Epithelial cell of proximal tubule (primary cell): ENCODE measurements around the gene HK1. TPM values are rescaled to one million over a fixed set of nuclear protein-coding genes. Genes with fewer than 3 reads are reported as not detected.

Source experiments
- DNase-seq: peaks from one replicate; pipeline ENCODE4 v3.0.0-alpha.2; 2011; ENCODE audit warnings: low read depth
- H3K4me3 ChIP-seq: 2 replicates; pipeline ENCODE4 v1.5.1; 2011; ENCODE audit warnings: low read depth, mild to moderate bottlenecking, low read length
- total RNA-seq: library from RNA; depleted of rRNA; stranded (reverse); fragments of >200 nt; gene quantifications from 2 replicates; pipeline ENCODE4 v1.2.3, GENCODE V29; 2015
- TF ChIP-seq, protein P1 (sequence below): conservative IDR thresholded peaks from 2 replicates; pipeline ENCODE4 v1.5.1; 2012; ENCODE audit warnings: low read depth, mild to moderate bottlenecking, low read length

HK1 gene
- total RNA-seq, 1 donor from 2014 or later = 84.4 TPM

DNA sequence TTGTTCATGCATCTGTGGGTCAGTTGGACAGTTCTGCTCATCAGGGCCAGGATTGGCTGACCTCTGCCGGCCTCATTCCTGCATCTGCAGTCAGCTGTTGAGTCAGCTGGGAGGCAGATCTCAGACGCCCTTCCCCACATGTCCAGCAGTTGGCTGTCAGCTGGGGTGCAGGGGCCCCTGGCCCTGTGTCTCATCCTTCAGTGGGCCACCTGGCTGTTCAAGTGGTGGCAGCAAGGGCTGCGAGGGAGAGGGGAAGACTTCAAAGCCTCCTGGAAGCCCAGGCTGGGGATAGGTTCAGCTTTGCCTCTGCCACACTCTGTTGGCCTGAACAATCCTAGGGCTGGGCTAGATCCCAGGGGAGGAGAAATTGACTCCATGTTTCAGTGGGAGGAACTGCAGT lies 105.3 kb downstream of the HK1 start:
- H3K4me3 ChIP-seq = no peak overlapping the region
- DNase-seq = no peak
- TF ChIP-seq, protein P1, sequence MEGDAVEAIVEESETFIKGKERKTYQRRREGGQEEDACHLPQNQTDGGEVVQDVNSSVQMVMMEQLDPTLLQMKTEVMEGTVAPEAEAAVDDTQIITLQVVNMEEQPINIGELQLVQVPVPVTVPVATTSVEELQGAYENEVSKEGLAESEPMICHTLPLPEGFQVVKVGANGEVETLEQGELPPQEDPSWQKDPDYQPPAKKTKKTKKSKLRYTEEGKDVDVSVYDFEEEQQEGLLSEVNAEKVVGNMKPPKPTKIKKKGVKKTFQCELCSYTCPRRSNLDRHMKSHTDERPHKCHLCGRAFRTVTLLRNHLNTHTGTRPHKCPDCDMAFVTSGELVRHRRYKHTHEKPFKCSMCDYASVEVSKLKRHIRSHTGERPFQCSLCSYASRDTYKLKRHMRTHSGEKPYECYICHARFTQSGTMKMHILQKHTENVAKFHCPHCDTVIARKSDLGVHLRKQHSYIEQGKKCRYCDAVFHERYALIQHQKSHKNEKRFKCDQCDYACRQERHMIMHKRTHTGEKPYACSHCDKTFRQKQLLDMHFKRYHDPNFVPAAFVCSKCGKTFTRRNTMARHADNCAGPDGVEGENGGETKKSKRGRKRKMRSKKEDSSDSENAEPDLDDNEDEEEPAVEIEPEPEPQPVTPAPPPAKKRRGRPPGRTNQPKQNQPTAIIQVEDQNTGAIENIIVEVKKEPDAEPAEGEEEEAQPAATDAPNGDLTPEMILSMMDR = peak; percentile 15

DNA sequence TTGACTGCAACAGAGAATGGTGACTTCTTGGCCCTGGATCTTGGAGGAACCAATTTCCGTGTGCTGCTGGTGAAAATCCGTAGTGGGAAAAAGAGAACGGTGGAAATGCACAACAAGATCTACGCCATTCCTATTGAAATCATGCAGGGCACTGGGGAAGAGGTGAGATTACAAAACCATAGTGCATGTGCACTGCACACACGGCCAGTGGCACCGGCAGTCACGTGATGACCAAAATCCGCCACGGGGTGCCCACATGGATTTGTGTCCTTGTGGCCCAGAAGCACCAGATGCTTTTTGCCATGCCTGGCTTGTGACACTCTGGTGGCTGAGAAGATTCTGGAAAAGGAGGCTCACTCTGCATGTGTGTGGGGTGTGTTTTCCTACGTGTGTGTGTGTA lies 106.0 kb downstream of the HK1 start:
- TF ChIP-seq, protein P1 = no peak
- no peak for DNase-seq
- no peak overlapping the region for H3K4me3 ChIP-seq

DNA sequence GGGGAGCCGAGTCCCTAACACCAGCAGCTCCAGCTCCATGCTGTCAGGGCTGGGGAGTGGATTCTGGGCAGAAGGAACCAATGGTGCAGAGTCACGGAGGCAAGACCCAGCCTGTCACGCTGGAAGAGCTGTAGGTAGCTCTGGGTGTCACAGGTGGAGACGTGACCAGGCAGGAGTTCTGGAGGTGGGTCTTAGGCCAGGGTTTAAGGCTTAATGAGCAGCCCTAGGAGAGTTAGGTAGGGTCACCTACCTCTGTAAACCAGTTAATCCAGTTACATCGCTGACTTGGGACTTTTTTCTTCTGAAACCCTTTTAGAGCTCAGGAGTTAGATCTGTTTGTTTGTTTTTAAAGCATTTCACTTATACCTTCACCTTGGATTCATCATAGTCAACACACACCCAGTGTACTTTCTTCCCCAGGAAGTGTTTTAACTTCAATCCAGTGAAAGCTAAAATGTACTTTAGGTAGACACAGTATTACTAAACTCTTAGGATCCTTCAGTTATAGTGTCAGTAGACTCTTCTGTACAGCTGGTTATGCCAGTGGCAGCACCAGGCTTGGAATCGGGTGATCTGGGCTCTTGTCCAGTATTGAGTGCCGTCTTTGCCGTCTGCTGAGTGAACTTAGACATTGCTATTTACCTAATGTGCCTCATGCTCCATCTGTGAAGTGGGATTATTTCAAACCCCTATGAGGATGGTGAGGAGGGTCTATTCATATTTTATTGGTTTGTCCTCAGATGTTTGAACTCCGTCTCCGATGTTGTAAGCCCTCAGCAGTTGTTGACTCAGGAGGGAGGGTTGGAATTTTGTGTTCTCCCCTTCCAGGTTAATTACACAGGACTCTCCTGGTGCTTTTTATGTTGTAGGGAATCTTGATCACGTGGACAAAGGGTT lies 107.4 kb downstream of the HK1 start:
- DNase-seq = no peak
- H3K4me3 ChIP-seq = no peak overlapping the region
- TF ChIP-seq, protein P1 = no peak

DNA sequence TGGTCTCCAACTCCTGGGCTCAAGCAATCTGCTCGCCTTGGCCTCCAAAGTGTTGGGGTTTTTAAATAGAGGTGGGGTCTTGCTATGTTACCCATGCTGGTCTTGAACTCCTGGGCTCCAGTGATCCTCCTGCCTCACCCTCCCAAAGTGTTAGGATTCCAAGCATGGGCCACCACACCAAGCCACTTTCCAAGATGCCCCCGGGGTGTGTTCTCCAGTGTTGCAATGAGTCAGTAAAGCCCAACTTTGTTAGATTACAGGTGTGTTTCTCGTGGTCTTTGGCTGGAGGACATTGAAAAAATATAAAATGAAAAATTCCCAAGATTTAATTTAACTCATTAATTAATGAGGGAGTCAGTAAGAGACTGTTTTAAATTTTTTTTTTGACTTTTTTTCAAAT lies 109.2 kb downstream of the HK1 start:
- no peak overlapping the region for H3K4me3 ChIP-seq
- TF ChIP-seq, protein P1 = no peak
- no peak for DNase-seq

GRCh38 chr10:69388488-69388887 lies 110.2 kb downstream of the HK1 start:
- no peak overlapping the region for H3K4me3 ChIP-seq
- no peak for DNase-seq
- TF ChIP-seq, protein P1 = no peak

- TF ChIP-seq, protein P1 = no peak
- no peak overlapping the region for H3K4me3 ChIP-seq
- DNase-seq = no peak
Observed at GRCh38 chr10:69389827-69390490, 111.7 kb downstream of the HK1 start.

DNA sequence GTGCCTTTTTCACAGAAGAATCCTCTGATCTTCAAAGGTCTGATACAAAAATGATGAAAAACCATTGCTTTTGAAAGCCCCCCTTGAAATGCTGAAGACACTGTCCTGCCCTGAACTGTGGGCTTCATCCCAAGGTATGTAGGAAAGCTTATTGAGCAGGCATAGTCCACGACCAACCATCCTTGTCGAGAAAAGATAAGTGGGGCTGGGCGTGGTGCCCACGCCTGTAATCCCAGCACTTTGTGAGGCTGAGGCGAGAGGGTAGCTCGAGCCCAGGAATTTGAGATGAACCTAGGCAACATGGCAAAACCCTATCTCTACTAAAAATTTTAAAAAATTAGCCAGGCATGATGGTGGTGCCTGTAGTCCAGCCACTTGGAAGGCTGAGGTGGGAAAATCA lies 112.9 kb downstream of the HK1 start:
- TF ChIP-seq, protein P1 = no peak
- DNase-seq = no peak

More for the DNA sequence above, 112.9 kb downstream of the HK1 start:
- H3K4me3 ChIP-seq = no peak overlapping the region
